GM18526 (cell line): ENCODE data around the gene NEAT1.

ENCODE experiments used
- POLR2A ChIP-seq: IDR thresholded peaks from 3 replicates; pipeline ENCODE4 v1.6.1; 2011; ENCODE audit not compliant: insufficient read length; ENCODE audit errors: extremely low read depth

Gene NEAT1

GRCh38 chr11:65382804-65383368 is 39.7 kb upstream of the NEAT1 start:
- TF ChIP-seq POLR2A: peak; percentile 84

DNA sequence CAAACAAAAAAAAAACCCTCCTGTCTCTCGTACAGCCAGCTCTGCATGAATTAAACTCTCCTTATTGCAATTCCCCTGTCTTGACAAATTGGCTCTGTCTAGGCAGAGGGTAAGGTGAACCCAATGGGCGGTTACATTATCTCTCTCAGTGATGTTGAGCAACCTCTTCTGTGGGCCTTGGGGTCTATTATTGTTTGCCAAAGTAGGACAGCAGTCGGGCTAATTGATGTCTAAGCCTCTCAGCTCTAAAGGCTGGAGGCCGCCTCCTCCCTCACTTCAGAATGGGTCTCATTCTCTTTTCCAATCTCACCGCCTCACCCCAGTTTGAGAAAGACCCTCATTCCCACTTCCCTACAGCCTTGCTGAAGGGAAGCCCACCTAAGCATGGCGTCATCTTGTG is 38.8 kb upstream of the NEAT1 start:
- no peak for TF ChIP-seq POLR2A

DNA sequence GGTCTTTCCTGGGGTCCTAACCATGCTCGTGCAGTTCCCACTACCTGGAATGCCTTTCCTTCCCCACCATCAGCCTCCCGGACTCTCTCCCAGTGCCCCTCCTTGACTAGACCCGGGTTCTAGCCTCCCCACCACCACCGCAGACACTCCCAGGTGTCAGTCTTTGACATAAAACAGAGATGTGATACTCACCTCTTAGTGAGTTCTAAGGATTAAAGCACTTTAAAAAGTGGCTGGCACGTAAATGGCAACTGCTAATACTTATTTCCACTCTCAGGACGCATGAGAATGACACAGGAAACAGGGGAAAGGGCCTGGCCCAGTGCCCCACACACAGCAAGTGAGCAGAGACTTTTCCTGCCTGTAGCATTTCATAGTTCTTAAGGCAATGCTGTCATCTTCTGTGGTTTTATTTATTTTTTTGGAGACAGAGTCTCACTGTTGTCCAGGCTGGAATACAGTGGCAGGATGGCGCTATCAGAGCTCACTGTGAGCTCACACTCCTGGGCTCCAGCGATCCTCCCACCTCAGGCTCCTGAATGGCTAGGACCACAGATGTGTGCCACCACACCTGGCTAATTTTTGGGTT is 38.2 kb upstream of the NEAT1 start:
- TF ChIP-seq POLR2A: no peak

DNA sequence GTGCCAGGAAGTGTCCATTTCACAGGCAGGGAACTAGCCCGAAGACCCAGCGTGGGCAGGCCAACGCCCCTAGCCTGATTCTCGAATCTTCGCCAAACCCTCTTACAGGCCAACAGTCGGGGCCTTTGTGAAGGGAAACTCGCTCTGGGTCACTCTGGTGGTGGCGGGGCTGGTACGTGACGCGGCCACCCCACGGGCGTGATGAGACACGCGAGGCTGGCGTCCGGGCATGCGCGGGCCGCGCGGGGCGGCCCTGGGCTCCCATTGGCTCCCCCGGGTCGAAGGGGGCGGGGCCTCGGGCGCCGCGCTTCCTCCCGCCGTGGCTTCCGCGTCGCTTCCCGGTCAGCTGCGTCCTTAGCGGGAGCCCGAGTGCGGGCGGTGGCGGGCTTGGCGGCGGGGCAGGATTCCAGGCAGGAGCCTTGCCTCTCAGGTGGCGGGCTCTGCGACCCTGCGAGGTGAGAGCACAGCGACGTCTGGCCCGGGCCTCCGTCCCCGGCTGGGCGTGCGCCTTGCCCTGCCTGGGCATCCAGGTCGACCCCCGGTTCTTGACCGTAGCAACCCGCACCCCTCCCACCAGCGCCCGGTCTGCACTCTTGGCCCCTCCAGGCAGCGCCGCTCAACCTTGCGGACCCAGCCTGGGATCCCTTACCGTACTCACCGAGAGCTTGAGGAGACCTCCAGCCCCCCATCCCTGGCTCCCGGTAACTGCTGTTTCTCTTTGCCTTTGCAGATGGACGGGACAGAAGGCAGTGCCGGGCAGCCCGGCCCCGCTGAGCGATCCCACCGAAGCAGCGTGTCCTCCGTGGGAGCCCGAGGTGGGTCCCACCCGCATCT is 36.1 kb upstream of the NEAT1 start, which contains the start of gene FRMD8:
TSS of gene FRMD8 (plus strand) at position 331 of the 834 bp plus-strand sequence. CDS start at position 731, 400 bp downstream.
- TF ChIP-seq POLR2A: peak; percentile 75

DNA sequence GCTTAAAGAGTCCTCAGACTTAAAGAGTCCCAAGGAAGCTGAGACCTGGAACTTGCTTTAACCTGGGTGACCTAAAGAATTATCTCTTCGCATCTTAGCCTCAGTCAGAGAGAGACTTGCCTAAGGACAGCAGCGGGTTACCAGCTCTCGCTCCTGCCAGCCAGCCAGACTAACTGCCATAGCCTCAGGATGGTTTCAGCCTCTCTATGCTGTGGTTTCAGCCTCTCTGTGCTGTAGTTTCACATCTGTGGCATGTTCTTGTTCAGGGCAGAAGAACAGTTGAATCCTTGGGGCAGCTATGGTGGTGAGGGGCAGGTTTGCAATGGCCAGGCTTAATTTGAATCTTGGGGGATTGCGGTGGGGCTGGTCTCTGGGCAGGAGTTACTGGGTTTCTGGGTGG is 33.9 kb upstream of the NEAT1 start:
- TF ChIP-seq POLR2A: no peak

DNA sequence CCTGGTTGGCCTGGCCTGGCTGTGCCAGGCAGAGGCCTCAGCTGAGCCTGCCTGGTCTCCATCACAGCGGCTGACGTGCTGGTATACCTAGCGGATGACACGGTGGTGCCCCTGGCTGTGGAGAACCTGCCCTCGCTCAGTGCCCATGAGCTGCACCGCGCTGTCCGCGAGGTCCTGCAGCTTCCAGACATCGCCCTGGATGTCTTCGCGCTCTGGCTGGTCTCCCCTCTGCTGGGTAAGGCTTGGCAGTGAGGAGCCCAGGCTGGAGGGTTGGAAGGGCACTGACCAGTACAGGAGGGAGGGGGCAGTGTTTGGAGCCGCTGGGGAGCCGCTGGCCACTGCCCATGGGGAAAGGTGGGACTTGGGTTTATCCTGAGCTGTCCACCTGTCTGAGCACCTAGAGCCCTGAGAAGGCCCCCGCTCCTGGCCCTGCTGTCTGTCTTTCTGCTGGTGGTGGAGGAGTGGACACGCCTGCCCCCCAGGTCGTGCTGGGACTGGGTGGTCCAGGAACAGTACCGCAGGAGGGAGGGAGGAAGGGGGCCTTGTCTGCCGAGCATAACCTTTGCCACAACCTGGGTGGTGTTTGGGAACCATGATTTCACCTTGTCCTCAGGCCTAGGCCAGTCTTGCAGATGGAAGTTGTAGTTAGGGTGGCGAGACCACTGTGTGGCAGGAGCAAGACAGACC is 33.2 kb upstream of the NEAT1 start:
- TF ChIP-seq POLR2A: no peak

- no peak for TF ChIP-seq POLR2A
Measured at GRCh38 chr11:65390099-65390941, 32.3 kb upstream of the NEAT1 start.

DNA sequence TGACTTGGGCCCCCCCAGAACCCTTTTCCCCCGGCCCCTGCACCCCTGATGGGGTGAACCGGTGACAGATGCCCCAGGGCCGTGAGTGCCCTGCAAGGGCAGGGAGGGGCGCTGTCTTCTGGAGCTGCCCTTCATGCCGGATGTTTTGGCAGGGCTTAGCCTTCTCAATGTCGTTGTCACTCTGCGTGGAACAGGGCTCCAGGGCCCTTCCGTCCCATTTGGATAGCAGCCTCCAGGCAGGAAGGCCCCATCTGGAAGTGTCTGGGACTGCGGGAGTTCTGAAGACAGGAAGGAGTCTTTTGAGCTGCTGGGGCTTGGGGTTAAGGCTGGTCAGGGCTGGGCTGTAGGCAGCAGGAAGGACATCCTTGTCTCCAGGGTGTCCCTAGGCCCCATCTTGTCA is 31.6 kb upstream of the NEAT1 start:
- no peak for TF ChIP-seq POLR2A

GRCh38 chr11:65392186-65392829 is 30.3 kb upstream of the NEAT1 start:
- TF ChIP-seq POLR2A: no peak

DNA sequence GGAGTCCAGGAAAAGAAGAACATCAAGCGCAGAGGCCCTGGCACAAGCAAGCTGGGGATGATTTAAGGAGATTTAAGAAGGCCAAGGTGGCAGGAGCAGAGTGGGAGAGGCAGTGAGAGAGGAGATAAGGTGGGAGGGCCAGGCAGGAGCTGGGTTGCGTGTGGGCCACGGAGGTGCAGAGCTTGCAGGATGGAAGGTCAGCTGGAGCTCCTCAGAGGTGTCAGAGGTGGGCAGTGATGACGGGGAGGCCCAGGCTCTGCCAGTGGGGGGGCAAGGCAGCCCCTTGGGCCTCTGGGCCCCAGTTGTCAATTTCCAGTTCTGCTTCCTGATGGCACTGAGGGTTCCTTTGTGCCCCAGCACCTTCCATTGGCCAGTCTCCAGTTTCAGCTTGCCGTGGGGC is 29.7 kb upstream of the NEAT1 start:
- TF ChIP-seq POLR2A: no peak

GRCh38 chr11:65393513-65394079 is 29.0 kb upstream of the NEAT1 start:
- no peak for TF ChIP-seq POLR2A

GRCh38 chr11:65394125-65394536 is 28.5 kb upstream of the NEAT1 start:
- no peak for TF ChIP-seq POLR2A

- TF ChIP-seq POLR2A: no peak
Measured at GRCh38 chr11:65395961-65396530, 26.6 kb upstream of the NEAT1 start.
